ENCODE measurements around the gene IGHMBP2. TPM values are rescaled to one million over a fixed set of nuclear protein-coding genes. Genes with fewer than 3 reads are reported as not detected.

IGHMBP2 gene
- total RNA-seq, 1 experiment from 2014 or later, result 24.0 TPM

GRCh38 chr11:68982134-68982533, 78.4 kb downstream of the IGHMBP2 start:
- Histone ChIP-seq H4K20me1 (ENCODE audit: control insufficient read depth, insufficient read depth, insufficient read length) (no peaks in the 10 kb centered on the region), H3K23ac (ENCODE audit: insufficient read length, low read depth, low read length) (no peak overlapping the region), H2AFZ (ENCODE audit: low read length) (no peak overlapping the region), H4K91ac (ENCODE audit: insufficient read length, low read depth, low read length) (no peak overlapping the region), H3K14ac (ENCODE audit: insufficient read depth, low read length) (no peak overlapping the region), H3K56ac (ENCODE audit: insufficient read length, low read depth, low read length) (no peak overlapping the region), H2BK5ac (ENCODE audit: insufficient read length, low read length) (no peak overlapping the region), H3K4ac (ENCODE audit: low read depth, low read length) (no peak overlapping the region), H4K5ac (ENCODE audit: insufficient read length, low read depth, low read length) (no peak overlapping the region), H3K27ac (ENCODE audit: insufficient read length, low read depth, low read length) (no peak overlapping the region), H3K18ac (ENCODE audit: insufficient read length, low read depth, low read length) (no peak overlapping the region), H3K4me2 (ENCODE audit: insufficient read depth, insufficient read length, low read length) (no peak overlapping the region), H2AK5ac (ENCODE audit: insufficient read length, low read length) (no peak overlapping the region), H3K9ac (ENCODE audit: extremely low read depth, insufficient read length, low read length) (no peak overlapping the region), H3K9me3 (ENCODE audit: control insufficient read depth, low read depth, low read length) (no peaks in the 10 kb centered on the region), H3K79me2 (ENCODE audit: insufficient read depth, low read length) (no peaks in the 10 kb centered on the region), H3K4me1 (ENCODE audit: insufficient read depth, low read length) (no peaks in the 10 kb centered on the region), H3K27me3 (ENCODE audit: insufficient read depth, low read length) (no peaks in the 10 kb centered on the region), H2BK12ac (ENCODE audit: insufficient read length, low read depth, low read length) (no peak overlapping the region), H2BK120ac (ENCODE audit: low read depth, low read length, poor library complexity, severe bottlenecking) (no peak overlapping the region), H3K23me2 (ENCODE audit: insufficient read length, low read depth, low read length, poor library complexity, severe bottlenecking) (no peaks in the 10 kb centered on the region), H2BK15ac (ENCODE audit: low read depth, low read length) (no peak overlapping the region), H3K79me1 (ENCODE audit: insufficient read depth, low read depth, low read length, poor library complexity, severe bottlenecking) (no peaks in the 10 kb centered on the region), H2BK20ac (ENCODE audit: low read depth, low read length, poor library complexity, severe bottlenecking) (no peak overlapping the region), H4K8ac (replicated peaks; ENCODE audit: insufficient read length, low read depth, low read length) (no peak overlapping the region), H3T11ph (ENCODE audit: low read length) (no peak overlapping the region)
- TF ChIP-seq CTCF (conservative IDR thresholded peaks at IDR 0.05), result no peak
- peaks cover 7 to 16% of the 10 kb centered on the region in 2 experiments for H3K4me1 Mint-ChIP-seq
- no peaks in the 10 kb centered on the region for H3K36me3 Mint-ChIP-seq (ENCODE audit: insufficient read depth in 1 of 3, low read depth in 3 of 3)
- WGBS (ENCODE audit: extremely low coverage, insufficient read length, low lambda C conversion rate), result no CpG with 5 or more reads among the region's 2 CpGs
- H3K9me3 Mint-ChIP-seq, result peaks cover 9 to 11% of the 10 kb centered on the region in 2 experiments
- no peak overlapping the region for H3K27ac Mint-ChIP-seq
- H3K4me3 Mint-ChIP-seq, result no peak overlapping the region
- no peak for DNase-seq
- peaks cover 2% of the 10 kb centered on the region; the same call in 1 of the 2 replicates for H3K27me3 Mint-ChIP-seq (ENCODE audit: low read depth)
